Measurements from ENCODE around the gene DMXL2.
"Not testable (repeated sequence)": the region's sequence is repeated elsewhere in the genome, so short reads cannot be mapped to it uniquely, and the experiment has no call there.

Gene DMXL2

GRCh38 chr15:51667478-51667877 is 44.9 kb upstream of the DMXL2 start:
- H3K9me3 ChIP-seq (ENCODE audit: control insufficient read depth, low read length): no peaks in the 10 kb centered on the region
- no peak overlapping the region for H3K4me3 ChIP-seq (ENCODE audit: insufficient read depth in 1 of 2, low read depth in 1 of 2, low read length in 2 of 2)
- H3K27ac ChIP-seq (ENCODE audit: low read length, poor library complexity, severe bottlenecking): no peak overlapping the region
- no peak overlapping the region for H4K91ac ChIP-seq (ENCODE audit: low read length)
- no peak overlapping the region for H2BK120ac ChIP-seq (ENCODE audit: low read depth, low read length)
- H3K9ac ChIP-seq (ENCODE audit: low read length): no peak overlapping the region
- no peaks in the 10 kb centered on the region for H3K36me3 ChIP-seq (ENCODE audit: control insufficient read depth in 1 of 2, insufficient read depth in 2 of 2, low read depth in 1 of 2, low read length in 2 of 2)
- no peak overlapping the region for H3K4me2 ChIP-seq (ENCODE audit: low read length, poor library complexity, severe bottlenecking)
- H2BK5ac ChIP-seq (ENCODE audit: low read depth, low read length, poor library complexity, severe bottlenecking): no peak overlapping the region
- H3K18ac ChIP-seq (ENCODE audit: low read depth in 1 of 2, low read length in 2 of 2): no peak overlapping the region
- H3K79me1 ChIP-seq (replicated peaks; ENCODE audit: low read length, poor library complexity, severe bottlenecking): no peaks in the 10 kb centered on the region
- H3K4me1 ChIP-seq (ENCODE audit: control insufficient read depth, insufficient read depth, low read depth, low read length): no peaks in the 10 kb centered on the region
- H3K4ac ChIP-seq (ENCODE audit: low read depth in 1 of 2, low read length in 2 of 2): no peak overlapping the region
- H3K23ac ChIP-seq (ENCODE audit: low read length in 2 of 2): no peak overlapping the region
- WGBS: 46% methylated on average over 6 of the region's 6 CpGs
- no peak overlapping the region for H2BK12ac ChIP-seq (ENCODE audit: low read length in 2 of 2)
- no peak overlapping the region for H2AFZ ChIP-seq (ENCODE audit: low read depth, low read length)
- H3K14ac ChIP-seq (ENCODE audit: low read length in 2 of 2): no peak overlapping the region
- H3K27me3 ChIP-seq (ENCODE audit: control insufficient read depth in 1 of 2, insufficient read depth in 1 of 2, low read length in 2 of 2): peaks cover 10 to 14% of the 10 kb centered on the region in 2 experiments
- no peak for DNase-seq
- H4K8ac ChIP-seq (ENCODE audit: low read length): no peak overlapping the region
- H2AK5ac ChIP-seq (ENCODE audit: low read length, severe bottlenecking): no peak overlapping the region
- no peak overlapping the region for H2BK15ac ChIP-seq (ENCODE audit: low read depth, poor library complexity, severe bottlenecking)

GRCh38 chr15:51661072-51661471 is 38.5 kb upstream of the DMXL2 start:
- H2BK120ac ChIP-seq (ENCODE audit: low read depth, low read length): no peak overlapping the region
- no peak for DNase-seq
- H3K23ac ChIP-seq (ENCODE audit: low read length in 2 of 2): no peak overlapping the region
- no peak overlapping the region for H2AK5ac ChIP-seq (ENCODE audit: low read length, severe bottlenecking)
- H3K4me1 ChIP-seq (ENCODE audit: control insufficient read depth, insufficient read depth, low read depth, low read length): no peaks in the 10 kb centered on the region
- H3K79me1 ChIP-seq (replicated peaks; ENCODE audit: low read length, poor library complexity, severe bottlenecking): no peaks in the 10 kb centered on the region
- H3K36me3 ChIP-seq (ENCODE audit: control insufficient read depth in 1 of 2, insufficient read depth in 2 of 2, low read depth in 1 of 2, low read length in 2 of 2): no peaks in the 10 kb centered on the region
- H3K27ac ChIP-seq (ENCODE audit: low read length, poor library complexity, severe bottlenecking): no peak overlapping the region
- H3K4me3 ChIP-seq (ENCODE audit: insufficient read depth in 1 of 2, low read depth in 1 of 2, low read length in 2 of 2): no peak overlapping the region
- H3K9ac ChIP-seq (ENCODE audit: low read length): no peak overlapping the region
- WGBS: 100% methylated on average over 2 of the region's 2 CpGs
- no peak overlapping the region for H4K91ac ChIP-seq (ENCODE audit: low read length)
- H2BK12ac ChIP-seq (ENCODE audit: low read length in 2 of 2): no peak overlapping the region
- no peak overlapping the region for H2AFZ ChIP-seq (ENCODE audit: low read depth, low read length)
- no peak overlapping the region for H2BK15ac ChIP-seq (ENCODE audit: low read depth, poor library complexity, severe bottlenecking)
- no peak overlapping the region for H3K4ac ChIP-seq (ENCODE audit: low read depth in 1 of 2, low read length in 2 of 2)
- H3K14ac ChIP-seq (ENCODE audit: low read length in 2 of 2): no peak overlapping the region
- H4K8ac ChIP-seq (ENCODE audit: low read length): no peak overlapping the region
- no peak overlapping the region for H3K4me2 ChIP-seq (ENCODE audit: low read length, poor library complexity, severe bottlenecking)
- no peak overlapping the region for H2BK5ac ChIP-seq (ENCODE audit: low read depth, low read length, poor library complexity, severe bottlenecking)
- peaks cover 0 to 6% of the 10 kb centered on the region in 2 experiments for H3K27me3 ChIP-seq (ENCODE audit: control insufficient read depth in 1 of 2, insufficient read depth in 1 of 2, low read length in 2 of 2)
- H3K18ac ChIP-seq (ENCODE audit: low read depth in 1 of 2, low read length in 2 of 2): no peak overlapping the region
- H3K9me3 ChIP-seq (ENCODE audit: control insufficient read depth, low read length): no peaks in the 10 kb centered on the region

- H2AFZ ChIP-seq (ENCODE audit: low read depth, low read length): no peak overlapping the region
- H3K27ac ChIP-seq (ENCODE audit: low read length, poor library complexity, severe bottlenecking): no peak overlapping the region
- 85% methylated on average over 3 of the region's 3 CpGs for WGBS
- H3K4me3 ChIP-seq (ENCODE audit: insufficient read depth in 1 of 2, low read depth in 1 of 2, low read length in 2 of 2): no peak overlapping the region
- H3K4me2 ChIP-seq (ENCODE audit: low read length, poor library complexity, severe bottlenecking): no peak overlapping the region
- DNase-seq: no peak
- no peaks in the 10 kb centered on the region for H3K79me1 ChIP-seq (replicated peaks; ENCODE audit: low read length, poor library complexity, severe bottlenecking)
- no peak overlapping the region for H2BK15ac ChIP-seq (ENCODE audit: low read depth, poor library complexity, severe bottlenecking)
- no peak overlapping the region for H3K9ac ChIP-seq (ENCODE audit: low read length)
- H2BK120ac ChIP-seq (ENCODE audit: low read depth, low read length): no peak overlapping the region
- H3K27me3 ChIP-seq (ENCODE audit: control insufficient read depth in 1 of 2, insufficient read depth in 1 of 2, low read length in 2 of 2): peaks cover 0 to 6% of the 10 kb centered on the region in 2 experiments
- H4K8ac ChIP-seq (ENCODE audit: low read length): no peak overlapping the region
- H2BK5ac ChIP-seq (ENCODE audit: low read depth, low read length, poor library complexity, severe bottlenecking): no peak overlapping the region
- no peak overlapping the region for H2AK5ac ChIP-seq (ENCODE audit: low read length, severe bottlenecking)
- no peak overlapping the region for H3K4ac ChIP-seq (ENCODE audit: low read depth in 1 of 2, low read length in 2 of 2)
- no peak overlapping the region for H3K23ac ChIP-seq (ENCODE audit: low read length in 2 of 2)
- no peaks in the 10 kb centered on the region for H3K4me1 ChIP-seq (ENCODE audit: control insufficient read depth, insufficient read depth, low read depth, low read length)
- H3K14ac ChIP-seq (ENCODE audit: low read length in 2 of 2): no peak overlapping the region
- no peaks in the 10 kb centered on the region for H3K36me3 ChIP-seq (ENCODE audit: control insufficient read depth in 1 of 2, insufficient read depth in 2 of 2, low read depth in 1 of 2, low read length in 2 of 2)
- H3K18ac ChIP-seq (ENCODE audit: low read depth in 1 of 2, low read length in 2 of 2): no peak overlapping the region
- no peaks in the 10 kb centered on the region for H3K9me3 ChIP-seq (ENCODE audit: control insufficient read depth, low read length)
- no peak overlapping the region for H2BK12ac ChIP-seq (ENCODE audit: low read length in 2 of 2)
- no peak overlapping the region for H4K91ac ChIP-seq (ENCODE audit: low read length)
Measured at GRCh38 chr15:51658664-51659063, 36.1 kb upstream of the DMXL2 start.

GRCh38 chr15:51655401-51656057 is 33.0 kb upstream of the DMXL2 start:
- H3K14ac ChIP-seq (ENCODE audit: low read length in 2 of 2): peak overlapping the region in 1 of 2 experiments; percentile 15
- not testable (repeated sequence) for DNase-seq; H3K4me2 ChIP-seq (ENCODE audit: low read length, poor library complexity, severe bottlenecking); H2BK15ac ChIP-seq (ENCODE audit: low read depth, poor library complexity, severe bottlenecking); H3K36me3 ChIP-seq (ENCODE audit: control insufficient read depth in 1 of 2, insufficient read depth in 2 of 2, low read depth in 1 of 2, low read length in 2 of 2); H3K79me1 ChIP-seq (replicated peaks; ENCODE audit: low read length, poor library complexity, severe bottlenecking); H3K27me3 ChIP-seq (ENCODE audit: control insufficient read depth in 1 of 2, insufficient read depth in 1 of 2, low read length in 2 of 2); H2AK5ac ChIP-seq (ENCODE audit: low read length, severe bottlenecking); H3K18ac ChIP-seq (ENCODE audit: low read depth in 1 of 2, low read length in 2 of 2); H2BK12ac ChIP-seq (ENCODE audit: low read length in 2 of 2); H3K27ac ChIP-seq (ENCODE audit: low read length, poor library complexity, severe bottlenecking); H2BK120ac ChIP-seq (ENCODE audit: low read depth, low read length); H3K4me3 ChIP-seq (ENCODE audit: insufficient read depth in 1 of 2, low read depth in 1 of 2, low read length in 2 of 2); H3K23ac ChIP-seq (ENCODE audit: low read length in 2 of 2); H3K9me3 ChIP-seq (ENCODE audit: control insufficient read depth, low read length); H3K4ac ChIP-seq (ENCODE audit: low read depth in 1 of 2, low read length in 2 of 2); H3K4me1 ChIP-seq (ENCODE audit: control insufficient read depth, insufficient read depth, low read depth, low read length); H3K9ac ChIP-seq (ENCODE audit: low read length); H2BK5ac ChIP-seq (ENCODE audit: low read depth, low read length, poor library complexity, severe bottlenecking); H2AFZ ChIP-seq (ENCODE audit: low read depth, low read length); H4K8ac ChIP-seq (ENCODE audit: low read length); H4K91ac ChIP-seq (ENCODE audit: low read length)
- 95% methylated on average over 23 of the region's 24 CpGs for WGBS
